HepG2 (cell line): ENCODE results near the gene RHEBL1. TPM values are rescaled to one million over a fixed set of nuclear protein-coding genes. Genes with fewer than 3 reads are reported as not detected.
A peak's percentile ranks its signal among the peaks of the same experiment; 100 is the strongest.
"Not testable (repeated sequence)": the region's sequence is repeated elsewhere in the genome, so short reads cannot be mapped to it uniquely, and the experiment has no call there.

ENCODE experiments used
- ATAC-seq: fragments of 200-7000 bp; cut with Tn5 transposase; 3 replicates; pipeline ENCODE4 v1.9.1; 2020; ENCODE audit warnings: mild to moderate bottlenecking, moderate library complexity
- BruUV-seq: library from RNA; stranded (reverse); fragments of 400-500 nt; replicated peaks from 2 replicates; lab custom pipeline; 2021; lab: Mats Ljungman, UMichigan
- CTCF ChIA-PET: fragments of 300-600 bp; formaldehyde crosslinking; extraction: SDS; loops from one replicate; lab custom pipeline; 2021; ENCODE audit warnings: low total read pairs, inconsistent platforms, low intra/inter-chr PET ratio; lab: Yijun Ruan, JAX
- POLR2A ChIA-PET: fragments of 350-600 bp; sonication (Branson Sonifier 250); formaldehyde crosslinking; loops from one replicate; lab custom pipeline; 2020; ENCODE audit warnings: antibody characterized with exemption, inconsistent platforms; lab: Yijun Ruan, JAX
- DNase-seq: peaks from one replicate; pipeline ENCODE4 v3.0.0-alpha.2; 2015; ENCODE audit warnings: low spot score
- FAIRE-seq: peaks from 3 replicates; lab custom pipeline; 2011; peaks lifted over from hg19 to GRCh38; lab: Jason Lieb, UNC
- H2AFZ ChIP-seq: one replicate; pipeline ENCODE4 v1.6.1; 2011; ENCODE audit warnings: low read length, inconsistent platforms
- H3K27ac ChIP-seq: fragments of 300-600 bp; 3 replicates; pipeline ENCODE4 v1.8.0; 2011; ENCODE audit warnings: mixed run types, mild to moderate bottlenecking, mixed read lengths, low read length, inconsistent platforms; ENCODE audit not compliant: insufficient read depth; ENCODE audit errors: extremely low read length
- H3K27me3 ChIP-seq, 2 experiments: fragments of 200-600 bp in 1 of 2; 2 replicates in 1 of 2; 3 replicates in 1 of 2; pipeline versions ENCODE4 v1.6.0 to v1.8.0; 2011; ENCODE audit warnings: low read length in 2 of 2, mild to moderate bottlenecking in 2 of 2, moderate library complexity in 2 of 2, inconsistent platforms in 1 of 2; ENCODE audit not compliant: insufficient read depth in 2 of 2, control insufficient read depth in 1 of 2
- H3K36me3 ChIP-seq, 2 experiments: fragments of 200-600 bp in 1 of 2; replicated peaks in 1 of 2; 2 replicates in 1 of 2; 3 replicates in 1 of 2; pipeline versions ENCODE4 v1.5.1 to v1.8.0; 2011; ENCODE audit warnings: low read length in 2 of 2, inconsistent platforms in 1 of 2; ENCODE audit not compliant: insufficient read depth in 2 of 2, control insufficient read depth in 1 of 2
- H3K4me1 ChIP-seq: 2 replicates; pipeline ENCODE4 v1.5.1; 2012; ENCODE audit warnings: low read length, inconsistent platforms; ENCODE audit not compliant: insufficient read depth
- H3K4me2 ChIP-seq: 2 replicates; pipeline ENCODE4 v1.6.0; 2011; ENCODE audit warnings: low read depth, low read length, inconsistent platforms
- H3K4me3 ChIP-seq, 3 experiments: fragments of 200-600 bp in 1 of 3; sonication (generic), shearing (Covaris generic) in 1 of 3; replicated peaks in 1 of 3; 2 replicates each; pipeline ENCODE4 v1.5.1; 2011 to 2016; ENCODE audit warnings: low read length in 3 of 3, inconsistent platforms in 2 of 3, low read depth in 2 of 3, mild to moderate bottlenecking in 2 of 3, control low read depth in 1 of 3, mixed read lengths in 1 of 3; ENCODE audit not compliant: insufficient read depth in 1 of 3
- H3K79me2 ChIP-seq: one replicate; pipeline ENCODE4 v1.6.1; 2011; ENCODE audit warnings: low read length, inconsistent platforms; ENCODE audit not compliant: insufficient read depth
- H3K9ac ChIP-seq: 2 replicates; pipeline ENCODE4 v1.6.0; 2011; ENCODE audit warnings: mild to moderate bottlenecking, low read depth, low read length, inconsistent platforms; ENCODE audit not compliant: insufficient read depth
- H3K9me3 ChIP-seq: 2 replicates; pipeline ENCODE4 v1.5.1; 2012; ENCODE audit warnings: mild to moderate bottlenecking, low read length
- H4K20me1 ChIP-seq: 2 replicates; pipeline ENCODE4 v1.6.0; 2011; ENCODE audit warnings: inconsistent platforms, mild to moderate bottlenecking, low read length, moderate library complexity; ENCODE audit not compliant: insufficient read depth
- FOXA3 ChIP-seq: IDR thresholded peaks from 2 replicates; pipeline ENCODE4 v1.6.1; 2016; ENCODE audit warnings: missing genetic modification reagents, missing compliant biosample characterization
- FOXK1 ChIP-seq: sonication (generic); formaldehyde crosslinking; IDR thresholded peaks from 2 replicates; pipeline ENCODE4 v1.4.0; 2020; ENCODE audit warnings: low read depth, missing genetic modification reagents, borderline replicate concordance
- GATAD2A ChIP-seq: IDR thresholded peaks from 2 replicates; pipeline ENCODE4 v1.6.1; 2016
- JARID2 ChIP-seq: sonication (generic); formaldehyde crosslinking; IDR thresholded peaks from 2 replicates; pipeline ENCODE4 v1.8.1; 2023; ENCODE audit warnings: missing genetic modification reagents, inconsistent platforms; ENCODE audit not compliant: insufficient replicate concordance
- KDM4B ChIP-seq: sonication (generic); formaldehyde crosslinking; IDR thresholded peaks from 2 replicates; pipeline ENCODE4 v1.4.0; 2020; ENCODE audit warnings: missing genetic modification reagents
- RNF2 ChIP-seq: fragments of 450-650 bp; conservative IDR thresholded peaks from 2 replicates; pipeline ENCODE4 v1.6.1; 2016; ENCODE audit warnings: low read depth
- ZKSCAN1 ChIP-seq: fragments of 150-350 bp; IDR thresholded peaks from 2 replicates; pipeline ENCODE4 v1.6.1; 2014; ENCODE audit warnings: low read length
- WGBS: methylation state at CpG from one replicate; pipeline ENCODE4 v1.1.6; 2017; ENCODE audit warnings: low lambda C conversion rate; 5-methylcytosine and 5-hydroxymethylcytosine counted together
- in situ Hi-C: cut with HindIII; loops from 2 replicates; pipeline ENCODE4 v1.10.0; 2017; ENCODE audit warnings: low pct_unique_long_range_greater_than_20kb; ENCODE audit not compliant: extremely low pct_ligation_motif_present
- intact Hi-C: fragments of 100-400 bp; cut with micrococcal nuclease; formaldehyde crosslinking; loops from one replicate; pipeline ENCODE4 v1.10.0; 2022; ENCODE audit not compliant: unreplicated experiment
- polyA plus RNA-seq, 8 experiments: library from polyadenylated mRNA; depleted of rRNA in 3 of 8; stranded (reverse) in 7 of 8; unstranded in 1 of 8; fragments of >200 nt; fragmentation: Illumina TruSeq in 4 of 8; extraction: Trizol in 4 of 8; gene quantifications; 2 replicates each; pipeline versions ENCODE4 v1.2.1 to v1.2.3, GENCODE V29; 2011 to 2016; ENCODE audit warnings: low read depth in 4 of 8, missing spikeins in 1 of 8, mixed read lengths in 1 of 8; ENCODE audit not compliant: insufficient read depth in 1 of 8
- total RNA-seq, 5 experiments: library from RNA; depleted of rRNA; stranded (reverse); fragments of >200 nt; fragmentation: Illumina TruSeq; extraction: Trizol; gene quantifications; 2 replicates each; pipeline ENCODE4 v1.2.3, GENCODE V29; 2016; ENCODE audit warnings: low read depth in 1 of 5
- TF ChIP-seq, protein P1 (sequence below): IDR thresholded peaks from 2 replicates; pipeline ENCODE4 v1.6.1; 2016; ENCODE audit warnings: low read depth, missing genetic modification reagents, missing compliant biosample characterization

Gene RHEBL1
- total and polyA plus RNA-seq, 2 of the 13 experiments (the other 11 are each of a cell fraction or from before 2014, with no cell fraction given), result 1.4 to 2.5 TPM

GRCh38 chr12:49064767-49065152 is 5.0 kb downstream of the RHEBL1 start:
- no peak overlapping the region for H3K9ac ChIP-seq
- ATAC-seq, result no peak
- 69% methylated on average over 5 of the region's 5 CpGs for WGBS
- no peak for TF ChIP-seq FOXK1 (CRISPR knock-in tag)
- TF ChIP-seq GATAD2A (CRISPR knock-in tag), result 0 out of 2 replicates have a peak, but pooled peaks have one; percentile 22
- TF ChIP-seq RNF2, result no peak
- TF ChIP-seq, protein P1, sequence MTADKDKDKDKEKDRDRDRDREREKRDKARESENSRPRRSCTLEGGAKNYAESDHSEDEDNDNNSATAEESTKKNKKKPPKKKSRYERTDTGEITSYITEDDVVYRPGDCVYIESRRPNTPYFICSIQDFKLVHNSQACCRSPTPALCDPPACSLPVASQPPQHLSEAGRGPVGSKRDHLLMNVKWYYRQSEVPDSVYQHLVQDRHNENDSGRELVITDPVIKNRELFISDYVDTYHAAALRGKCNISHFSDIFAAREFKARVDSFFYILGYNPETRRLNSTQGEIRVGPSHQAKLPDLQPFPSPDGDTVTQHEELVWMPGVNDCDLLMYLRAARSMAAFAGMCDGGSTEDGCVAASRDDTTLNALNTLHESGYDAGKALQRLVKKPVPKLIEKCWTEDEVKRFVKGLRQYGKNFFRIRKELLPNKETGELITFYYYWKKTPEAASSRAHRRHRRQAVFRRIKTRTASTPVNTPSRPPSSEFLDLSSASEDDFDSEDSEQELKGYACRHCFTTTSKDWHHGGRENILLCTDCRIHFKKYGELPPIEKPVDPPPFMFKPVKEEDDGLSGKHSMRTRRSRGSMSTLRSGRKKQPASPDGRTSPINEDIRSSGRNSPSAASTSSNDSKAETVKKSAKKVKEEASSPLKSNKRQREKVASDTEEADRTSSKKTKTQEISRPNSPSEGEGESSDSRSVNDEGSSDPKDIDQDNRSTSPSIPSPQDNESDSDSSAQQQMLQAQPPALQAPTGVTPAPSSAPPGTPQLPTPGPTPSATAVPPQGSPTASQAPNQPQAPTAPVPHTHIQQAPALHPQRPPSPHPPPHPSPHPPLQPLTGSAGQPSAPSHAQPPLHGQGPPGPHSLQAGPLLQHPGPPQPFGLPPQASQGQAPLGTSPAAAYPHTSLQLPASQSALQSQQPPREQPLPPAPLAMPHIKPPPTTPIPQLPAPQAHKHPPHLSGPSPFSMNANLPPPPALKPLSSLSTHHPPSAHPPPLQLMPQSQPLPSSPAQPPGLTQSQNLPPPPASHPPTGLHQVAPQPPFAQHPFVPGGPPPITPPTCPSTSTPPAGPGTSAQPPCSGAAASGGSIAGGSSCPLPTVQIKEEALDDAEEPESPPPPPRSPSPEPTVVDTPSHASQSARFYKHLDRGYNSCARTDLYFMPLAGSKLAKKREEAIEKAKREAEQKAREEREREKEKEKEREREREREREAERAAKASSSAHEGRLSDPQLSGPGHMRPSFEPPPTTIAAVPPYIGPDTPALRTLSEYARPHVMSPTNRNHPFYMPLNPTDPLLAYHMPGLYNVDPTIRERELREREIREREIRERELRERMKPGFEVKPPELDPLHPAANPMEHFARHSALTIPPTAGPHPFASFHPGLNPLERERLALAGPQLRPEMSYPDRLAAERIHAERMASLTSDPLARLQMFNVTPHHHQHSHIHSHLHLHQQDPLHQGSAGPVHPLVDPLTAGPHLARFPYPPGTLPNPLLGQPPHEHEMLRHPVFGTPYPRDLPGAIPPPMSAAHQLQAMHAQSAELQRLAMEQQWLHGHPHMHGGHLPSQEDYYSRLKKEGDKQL, result no peak
- no peak for TF ChIP-seq KDM4B (CRISPR knock-in tag)
- peak; percentile 78; the same call in 1 of the 2 replicates for TF ChIP-seq ZKSCAN1
- TF ChIP-seq JARID2 (CRISPR knock-in tag), result no peak
- TF ChIP-seq FOXA3 (CRISPR knock-in tag), result peak; percentile 48
- TF ChIP-seq, all 625 proteins: peak for 3
- ChIA-PET POLR2A (interaction anchor here (0.8 to 1.8 kb wide), 2 partner anchors 56 to 67 kb away, joined by 4 to 6 read pairs; partner anchors contain the start of gene TUBA1B), CTCF (interaction anchor here (1.3 to 1.4 kb wide), 2 partner anchors 33 to 56 kb away, joined by 8 to 9 read pairs; no protein-coding TSS in a partner anchor)
- no peaks in the 10 kb centered on the region for H3K36me3 ChIP-seq
- H2AFZ ChIP-seq, result no peak overlapping the region
- H3K27ac ChIP-seq, result no peak overlapping the region
- no peaks in the 10 kb centered on the region; a peak in 1 of 5 replicates for H3K27me3 ChIP-seq
- no peak overlapping the region for H3K4me3 ChIP-seq
- intact Hi-C loops (loop anchor here (1.0 to 5.0 kb wide), 3 partner anchors 34 to 56 kb away; no protein-coding TSS in a partner anchor), in situ Hi-C loops (loop anchor here (5.0 kb wide), 1 partner anchor 58 kb away; no protein-coding TSS in a partner anchor)
- no TSS peak for BruUV-seq
- H4K20me1 ChIP-seq, result no peaks in the 10 kb centered on the region
- FAIRE-seq (no peak), DNase-seq (no peak)
- peaks cover 8% of the 10 kb centered on the region for H3K79me2 ChIP-seq
- peaks cover 32% of the 10 kb centered on the region for H3K4me1 ChIP-seq
- no peak overlapping the region for H3K4me2 ChIP-seq
- no peaks in the 10 kb centered on the region for H3K9me3 ChIP-seq

DNA sequence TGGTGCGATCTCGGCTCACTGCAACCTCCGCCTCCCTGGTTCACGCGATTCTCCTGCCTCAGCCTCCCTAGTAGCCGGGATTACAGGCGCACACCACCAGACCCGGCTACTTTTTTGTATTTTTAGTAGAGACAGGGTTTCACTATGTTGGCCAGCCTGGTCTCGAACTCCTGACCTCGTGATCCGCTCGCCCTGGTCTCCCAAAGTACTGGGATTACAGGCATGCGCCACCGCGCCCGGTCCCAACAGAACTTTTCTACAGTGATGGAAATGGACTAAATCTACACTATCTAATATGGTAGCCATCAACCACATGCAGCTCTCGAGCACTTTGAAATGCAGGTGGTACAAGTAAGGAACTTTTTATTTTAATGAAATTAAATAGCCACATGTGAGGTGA is 7.9 kb downstream of the RHEBL1 start:
- WGBS, result 92% methylated on average over 17 of the region's 17 CpGs
- ATAC-seq, H3K9ac ChIP-seq, H2AFZ ChIP-seq, H3K27ac ChIP-seq, POLR2A ChIA-PET, H3K27me3 ChIP-seq, FAIRE-seq, H3K9me3 ChIP-seq, BruUV-seq, H3K36me3 ChIP-seq, CTCF ChIA-PET, H3K4me3 ChIP-seq, DNase-seq, in situ Hi-C loops: not testable (repeated sequence)
- Histone ChIP-seq H4K20me1 (peaks cover 25% of the 10 kb centered on the region), H3K4me1 (peaks cover 44% of the 10 kb centered on the region), H3K4me2 (peak overlapping the region; percentile 98; the same call in 1 of the 2 replicates), H3K79me2 (peaks cover 37% of the 10 kb centered on the region)
- intact Hi-C loops, result loop anchor here (5.0 kb wide), 1 partner anchor 50 kb away; no protein-coding TSS in a partner anchor
